Measurements from ENCODE around the gene EEFSEC. TPM values are rescaled to one million over a fixed set of nuclear protein-coding genes. Genes with fewer than 3 reads are reported as not detected.

The EEFSEC gene
- total and polyA plus RNA-seq, 2 of the 8 experiments (the other 6 are each of a cell fraction or from before 2014, with no cell fraction given): 13.1 to 19.8 TPM

DNA sequence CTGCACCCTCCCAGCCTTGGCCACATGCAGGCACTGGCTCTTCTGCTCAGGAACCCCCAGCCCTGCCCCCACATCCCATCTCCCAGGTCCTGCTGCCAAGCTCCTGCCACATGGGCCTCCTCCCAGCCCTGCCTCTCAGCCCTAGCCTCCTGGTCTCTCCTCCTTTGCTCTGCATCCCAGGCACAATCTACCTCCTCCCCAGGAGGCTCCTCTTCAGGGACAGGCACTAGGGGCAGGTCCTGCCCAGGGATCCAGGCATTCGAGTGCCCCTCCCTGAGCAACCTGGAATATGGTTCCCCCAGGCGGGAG is 301.0 kb downstream of the EEFSEC start:
- WGBS, 2 experiments (ENCODE audit: extremely low coverage in 1 of 2, insufficient coverage in 1 of 2, insufficient read length in 1 of 2, insufficient replicate concordance in 2 of 2, low coverage in 1 of 2, low lambda C conversion rate in 2 of 2, missing lambda C conversion rate in 1 of 2): 92% methylated on average over 2 of the region's 2 CpGs; no CpG with 5 or more reads in 1 of the 2 experiments
- POLR2A ChIA-PET (ENCODE audit: partially characterized antibody): no interaction called here
- Histone ChIP-seq H2BK15ac (ENCODE audit: low read length) (no peak overlapping the region), H3K14ac (ENCODE audit: insufficient read length) (no peak overlapping the region), H3K9me3 (ENCODE audit: insufficient read depth in 2 of 2, low read depth in 1 of 2, low read length in 1 of 2) (no peaks in the 10 kb centered on the region), H3K4me1 (replicated peaks in 1 of 4; ENCODE audit: control insufficient read depth in 3 of 4, insufficient read depth in 4 of 4, low read length in 3 of 4) (peaks cover 0 to 5% (median 0%) of the 10 kb centered on the region in 4 experiments; a peak in 1 of 7 replicates), H3K36me3 (ENCODE audit: control insufficient read depth in 2 of 4, insufficient read depth in 4 of 4, low read length in 3 of 4) (no peaks in the 10 kb centered on the region), H3K4ac (replicated peaks; ENCODE audit: insufficient read length, low read depth, low read length) (no peak overlapping the region), H2BK120ac (replicated peaks; ENCODE audit: low read depth, low read length) (no peak overlapping the region), H4K91ac (replicated peaks; ENCODE audit: insufficient read length, low read length) (no peak overlapping the region), H3K4me2 (ENCODE audit: insufficient read depth in 1 of 2, low read depth in 2 of 2, low read length in 2 of 2) (no peak overlapping the region), H3K27me3 (replicated peaks in 1 of 4; ENCODE audit: control insufficient read depth in 3 of 4, extremely low read depth in 1 of 4, insufficient read depth in 3 of 4, low read length in 3 of 4) (peaks cover 0 to 6% (median 0%) of the 10 kb centered on the region in 4 experiments; a peak in 4 of 7 replicates), H3K23me2 (ENCODE audit: low read depth, low read length) (no peaks in the 10 kb centered on the region; the same call in 1 of the 2 replicates), H3K56ac (replicated peaks; ENCODE audit: insufficient read length, low read depth, low read length) (no peak overlapping the region), H2BK12ac (ENCODE audit: low read depth, low read length) (no peak overlapping the region), H3K23ac (ENCODE audit: insufficient read length) (no peak overlapping the region), H3K4me3 (ENCODE audit: extremely low read depth in 1 of 4, insufficient read depth in 2 of 4, low read depth in 3 of 4, low read length in 4 of 4) (no peak overlapping the region), H4K5ac (ENCODE audit: insufficient read length, low read depth, low read length) (no peak overlapping the region), H3K18ac (ENCODE audit: extremely low read depth, low read length) (no peak overlapping the region), H2AK5ac (ENCODE audit: low read depth, low read length) (no peak overlapping the region), H3K79me2 (ENCODE audit: control insufficient read depth in 1 of 2, insufficient read depth in 2 of 2, low read length in 2 of 2) (no peaks in the 10 kb centered on the region), H2BK20ac (ENCODE audit: low read length) (no peak overlapping the region), H4K20me1 (replicated peaks in 1 of 2; ENCODE audit: control insufficient read depth in 1 of 2, insufficient read depth in 2 of 2, low read length in 2 of 2) (no peaks in the 10 kb centered on the region), H2AFZ (ENCODE audit: low read length) (no peak overlapping the region), H2BK5ac (ENCODE audit: low read depth, low read length) (no peak overlapping the region), H4K8ac (ENCODE audit: extremely low read depth, insufficient read depth, low read length) (no peak overlapping the region), H3K27ac (ENCODE audit: low read depth, low read length) (no peak overlapping the region), H3K9ac (replicated peaks in 1 of 4; ENCODE audit: extremely low read depth in 1 of 4, low read depth in 3 of 4, low read length in 3 of 4) (no peak overlapping the region), H3K79me1 (ENCODE audit: low read depth, low read length) (no peaks in the 10 kb centered on the region)
- no peak for FAIRE-seq
- CTCF ChIA-PET (ENCODE audit: partially characterized antibody): no interaction called here
- DNase-seq (ENCODE audit: low read depth in 1 of 2, low spot score in 2 of 2): no peak
- TF ChIP-seq PHF8 (conservative IDR thresholded peaks at IDR 0.05; ENCODE audit: low read depth, low read length) (no peak), CTCF (IDR thresholded peaks at IDR 0.05; ENCODE audit: control extremely low read depth in 1 of 3, insufficient read depth in 1 of 3, low read depth in 1 of 3, low read length in 3 of 3) (no peak), SIRT6 (IDR thresholded peaks at IDR 0.05; ENCODE audit: low read length) (no peak), SRF (IDR thresholded peaks at IDR 0.05; ENCODE audit: low read depth, low read length) (no peak), CHD2 (IDR thresholded peaks at IDR 0.05; ENCODE audit: low read length) (no peak), CBX8 (IDR thresholded peaks at IDR 0.05; ENCODE audit: borderline replicate concordance, low read depth, low read length) (no peak), TAF7 (optimal IDR thresholded peaks at IDR 0.05; ENCODE audit: borderline replicate concordance, low read depth, low read length) (no peak), CHD1 (IDR thresholded peaks at IDR 0.05; ENCODE audit: low read depth, low read length) (no peak), SUZ12 (IDR thresholded peaks at IDR 0.05; ENCODE audit: low read length) (no peak), BACH1 (IDR thresholded peaks at IDR 0.05; ENCODE audit: low read length) (no peak), NANOG (IDR thresholded peaks at IDR 0.05; ENCODE audit: insufficient read depth, low read depth, low read length, poor library complexity, severe bottlenecking) (no peak)
- TF ChIP-seq, protein P1, sequence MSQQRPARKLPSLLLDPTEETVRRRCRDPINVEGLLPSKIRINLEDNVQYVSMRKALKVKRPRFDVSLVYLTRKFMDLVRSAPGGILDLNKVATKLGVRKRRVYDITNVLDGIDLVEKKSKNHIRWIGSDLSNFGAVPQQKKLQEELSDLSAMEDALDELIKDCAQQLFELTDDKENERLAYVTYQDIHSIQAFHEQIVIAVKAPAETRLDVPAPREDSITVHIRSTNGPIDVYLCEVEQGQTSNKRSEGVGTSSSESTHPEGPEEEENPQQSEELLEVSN (IDR thresholded peaks at IDR 0.05): no peak
